Astrocyte (in vitro differentiated cells and primary cell): ENCODE results near the gene ICOSLG. TPM values are rescaled to one million over a fixed set of nuclear protein-coding genes. Genes with fewer than 3 reads are reported as not detected.
A peak's percentile ranks its signal among the peaks of the same experiment; 100 is the strongest.

ENCODE experiments used
- DNase-seq: peaks from one replicate; pipeline ENCODE4 v3.0.0-alpha.2; 2010; ENCODE audit warnings: low read depth
- FAIRE-seq: peaks from 2 replicates; lab custom pipeline; 2011; peaks lifted over from hg19 to GRCh38; lab: Jason Lieb, UNC
- H2AFZ ChIP-seq: 2 replicates; pipeline ENCODE4 v1.6.0; 2012; ENCODE audit warnings: low read depth, low read length, inconsistent platforms
- H3K27ac ChIP-seq: 2 replicates; pipeline ENCODE4 v1.5.1; 2011; ENCODE audit warnings: low read depth, low read length, inconsistent platforms
- H3K27me3 ChIP-seq: 2 replicates; pipeline ENCODE4 v1.6.0; 2011; ENCODE audit warnings: low read length, inconsistent platforms; ENCODE audit not compliant: insufficient read depth
- H3K36me3 ChIP-seq: 2 replicates; pipeline ENCODE4 v1.5.1; 2011; ENCODE audit warnings: low read length, inconsistent platforms; ENCODE audit not compliant: insufficient read depth
- H3K4me1 ChIP-seq: 2 replicates; pipeline ENCODE4 v1.5.1; 2011; ENCODE audit warnings: low read length, inconsistent platforms; ENCODE audit not compliant: insufficient read depth
- H3K4me2 ChIP-seq: 2 replicates; pipeline ENCODE4 v1.6.0; 2012; ENCODE audit warnings: low read length, inconsistent platforms
- H3K4me3 ChIP-seq: 2 replicates; pipeline ENCODE4 v1.5.1; 2011; ENCODE audit warnings: low read depth, mild to moderate bottlenecking, low read length, inconsistent platforms; ENCODE audit not compliant: insufficient read depth
- H3K79me2 ChIP-seq: 2 replicates; pipeline ENCODE4 v1.6.0; 2012; ENCODE audit warnings: mild to moderate bottlenecking, low read length, inconsistent platforms; ENCODE audit not compliant: insufficient read depth
- H3K9ac ChIP-seq: 2 replicates; pipeline ENCODE4 v1.6.0; 2012; ENCODE audit warnings: mild to moderate bottlenecking, low read length, inconsistent platforms
- H3K9me3 ChIP-seq: 2 replicates; pipeline ENCODE4 v1.5.1; 2012; ENCODE audit warnings: low read depth, mild to moderate bottlenecking, low read length, inconsistent platforms; ENCODE audit not compliant: insufficient read depth
- H4K20me1 ChIP-seq: 2 replicates; pipeline ENCODE4 v1.6.0; 2012; ENCODE audit warnings: low read length, inconsistent platforms; ENCODE audit not compliant: insufficient read depth
- H3K27ac Mint-ChIP-seq: one replicate; pipeline ENCODE4 v1.8.0; 2021; ENCODE audit warnings: mild to moderate bottlenecking, mixed read lengths; ENCODE audit not compliant: unreplicated experiment
- H3K27me3 Mint-ChIP-seq: one replicate; pipeline ENCODE4 v1.8.0; 2021; ENCODE audit warnings: low read depth, mixed read lengths; ENCODE audit not compliant: unreplicated experiment
- H3K36me3 Mint-ChIP-seq: one replicate; pipeline ENCODE4 v1.8.0; 2021; ENCODE audit warnings: low read depth, mixed read lengths; ENCODE audit not compliant: unreplicated experiment
- H3K4me1 Mint-ChIP-seq: one replicate; pipeline ENCODE4 v1.8.0; 2021; ENCODE audit warnings: low read depth, mixed read lengths; ENCODE audit not compliant: unreplicated experiment
- H3K4me3 Mint-ChIP-seq: one replicate; pipeline ENCODE4 v1.8.0; 2021; ENCODE audit warnings: mild to moderate bottlenecking, moderate library complexity, mixed read lengths; ENCODE audit not compliant: unreplicated experiment
- H3K9me3 Mint-ChIP-seq: one replicate; pipeline ENCODE4 v1.8.0; 2021; ENCODE audit warnings: mild to moderate bottlenecking, mixed read lengths; ENCODE audit not compliant: unreplicated experiment
- EZH2 ChIP-seq: IDR thresholded peaks from 2 replicates; pipeline ENCODE4 v1.6.1; 2012; ENCODE audit warnings: mild to moderate bottlenecking, low read length, inconsistent platforms; ENCODE audit not compliant: insufficient read depth
- total RNA-seq: library from RNA; stranded (reverse); gene quantifications from 2 replicates; pipeline ENCODE4 v1.2.1, GENCODE V29; 2021
- TF ChIP-seq, protein P1 (sequence below): IDR thresholded peaks from 2 replicates; pipeline ENCODE4 v1.5.1; 2011; ENCODE audit warnings: low read depth, mild to moderate bottlenecking, inconsistent platforms, low read length, moderate library complexity; ENCODE audit not compliant: insufficient read depth

The ICOSLG gene
- total RNA-seq, 1 donor from 2014 or later: 4.7 TPM

DNA sequence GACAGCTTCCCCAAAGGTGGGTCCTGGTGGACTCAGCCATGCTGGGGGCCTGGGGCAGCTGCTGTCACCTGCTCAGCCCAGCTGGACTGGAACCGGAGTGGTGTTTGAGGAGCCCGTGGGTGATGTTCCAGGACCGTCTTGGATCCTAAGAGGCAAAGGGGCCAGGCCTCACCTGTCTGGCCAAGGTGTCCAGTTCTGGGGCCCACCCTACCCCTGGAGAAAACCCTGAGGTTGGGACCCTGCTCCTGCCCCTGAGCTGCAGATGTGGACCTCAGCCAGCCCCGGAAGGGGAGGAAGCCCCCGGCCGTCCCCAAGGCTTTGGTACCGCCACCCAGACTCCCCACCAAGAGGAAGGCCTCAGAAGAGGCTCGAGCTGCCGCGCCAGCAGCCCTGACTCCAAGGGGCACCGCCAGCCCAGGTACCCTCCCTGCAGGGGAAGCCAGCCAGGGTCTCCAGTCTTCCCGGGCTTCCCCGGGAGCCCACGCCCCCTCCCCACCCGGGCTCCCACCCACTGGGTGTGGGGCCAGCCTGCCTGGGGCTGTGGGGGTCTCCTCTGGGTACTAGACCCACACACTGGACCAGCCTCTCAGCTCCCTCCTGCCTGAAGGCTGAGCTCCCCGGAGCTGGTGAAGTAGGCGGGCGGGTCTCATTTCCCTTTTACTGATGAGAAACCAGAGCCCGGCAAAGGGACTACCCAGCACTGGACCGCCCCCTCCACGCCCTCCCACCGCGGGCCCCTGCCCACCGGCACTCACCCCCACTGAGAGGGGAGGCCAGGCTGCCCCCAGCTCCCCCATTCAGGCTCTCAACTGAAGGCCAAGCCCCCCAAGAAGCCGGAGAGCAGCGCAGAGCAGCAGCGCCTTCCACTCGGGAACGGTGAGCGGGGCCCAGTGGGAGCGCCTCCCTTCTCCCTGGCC, 46.2 kb upstream of the ICOSLG start:
- Histone ChIP-seq H3K27ac (no peak overlapping the region), H2AFZ (no peak overlapping the region), H3K9me3 (no peaks in the 10 kb centered on the region), H3K79me2 (no peaks in the 10 kb centered on the region), H3K36me3 (no peaks in the 10 kb centered on the region), H3K4me3 (no peak overlapping the region), H3K9ac (no peak overlapping the region), H3K27me3 (peaks cover 2% of the 10 kb centered on the region), H3K4me2 (no peak overlapping the region), H4K20me1 (no peaks in the 10 kb centered on the region), H3K4me1 (no peaks in the 10 kb centered on the region)
- Mint-ChIP-seq H3K27ac (no peak overlapping the region), H3K9me3 (no peaks in the 10 kb centered on the region), H3K4me1 (no peaks in the 10 kb centered on the region), H3K36me3 (no peaks in the 10 kb centered on the region), H3K4me3 (no peak overlapping the region), H3K27me3 (peaks cover 36% of the 10 kb centered on the region)
- TF ChIP-seq EZH2: no peak
- FAIRE-seq (no peak), DNase-seq (no peak)

DNA sequence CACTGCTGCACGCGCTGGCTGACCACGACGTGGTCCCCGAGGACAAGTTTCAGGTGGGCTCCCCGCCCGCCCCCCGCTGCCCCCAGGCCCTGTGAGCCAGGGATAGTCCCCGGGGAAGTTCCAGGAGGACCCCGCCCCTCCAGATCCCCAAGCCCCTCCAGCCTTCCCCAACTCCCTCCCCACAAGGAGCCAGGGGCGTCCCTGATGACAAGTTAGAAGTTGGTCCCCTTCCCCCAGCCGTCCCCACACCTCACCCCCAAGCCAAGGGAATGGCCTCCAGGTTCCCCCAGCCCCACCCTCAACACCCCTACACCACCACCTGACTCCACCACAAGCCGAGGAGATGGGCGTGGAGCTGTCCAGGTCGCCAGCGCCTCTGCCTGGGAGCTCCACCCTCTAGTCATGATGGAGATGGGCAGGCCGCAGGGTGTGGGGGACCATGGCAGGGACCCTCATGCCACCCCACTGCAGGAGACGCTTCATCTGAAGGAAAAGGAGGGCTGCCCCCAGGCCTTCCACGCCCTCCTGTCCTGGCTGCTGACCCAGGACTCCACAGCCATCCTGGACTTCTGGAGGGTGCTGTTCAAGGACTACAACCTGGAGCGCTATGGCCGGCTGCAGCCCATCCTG, 45.5 kb upstream of the ICOSLG start:
- Histone ChIP-seq H3K4me3 (no peak overlapping the region), H4K20me1 (no peaks in the 10 kb centered on the region), H3K79me2 (no peaks in the 10 kb centered on the region), H3K9ac (no peak overlapping the region), H3K4me2 (no peak overlapping the region), H3K27ac (no peak overlapping the region), H2AFZ (no peak overlapping the region), H3K36me3 (no peaks in the 10 kb centered on the region), H3K4me1 (no peaks in the 10 kb centered on the region), H3K27me3 (peaks cover 2% of the 10 kb centered on the region), H3K9me3 (no peaks in the 10 kb centered on the region)
- H3K4me1 Mint-ChIP-seq: no peaks in the 10 kb centered on the region
- H3K36me3 Mint-ChIP-seq: no peaks in the 10 kb centered on the region
- no peak overlapping the region for H3K27ac Mint-ChIP-seq
- H3K27me3 Mint-ChIP-seq: peaks cover 32% of the 10 kb centered on the region
- no peak overlapping the region for H3K4me3 Mint-ChIP-seq
- FAIRE-seq (no peak), DNase-seq (no peak)
- TF ChIP-seq EZH2: no peak
- TF ChIP-seq, protein P1, sequence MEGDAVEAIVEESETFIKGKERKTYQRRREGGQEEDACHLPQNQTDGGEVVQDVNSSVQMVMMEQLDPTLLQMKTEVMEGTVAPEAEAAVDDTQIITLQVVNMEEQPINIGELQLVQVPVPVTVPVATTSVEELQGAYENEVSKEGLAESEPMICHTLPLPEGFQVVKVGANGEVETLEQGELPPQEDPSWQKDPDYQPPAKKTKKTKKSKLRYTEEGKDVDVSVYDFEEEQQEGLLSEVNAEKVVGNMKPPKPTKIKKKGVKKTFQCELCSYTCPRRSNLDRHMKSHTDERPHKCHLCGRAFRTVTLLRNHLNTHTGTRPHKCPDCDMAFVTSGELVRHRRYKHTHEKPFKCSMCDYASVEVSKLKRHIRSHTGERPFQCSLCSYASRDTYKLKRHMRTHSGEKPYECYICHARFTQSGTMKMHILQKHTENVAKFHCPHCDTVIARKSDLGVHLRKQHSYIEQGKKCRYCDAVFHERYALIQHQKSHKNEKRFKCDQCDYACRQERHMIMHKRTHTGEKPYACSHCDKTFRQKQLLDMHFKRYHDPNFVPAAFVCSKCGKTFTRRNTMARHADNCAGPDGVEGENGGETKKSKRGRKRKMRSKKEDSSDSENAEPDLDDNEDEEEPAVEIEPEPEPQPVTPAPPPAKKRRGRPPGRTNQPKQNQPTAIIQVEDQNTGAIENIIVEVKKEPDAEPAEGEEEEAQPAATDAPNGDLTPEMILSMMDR: no peak
- H3K9me3 Mint-ChIP-seq: no peaks in the 10 kb centered on the region

DNA sequence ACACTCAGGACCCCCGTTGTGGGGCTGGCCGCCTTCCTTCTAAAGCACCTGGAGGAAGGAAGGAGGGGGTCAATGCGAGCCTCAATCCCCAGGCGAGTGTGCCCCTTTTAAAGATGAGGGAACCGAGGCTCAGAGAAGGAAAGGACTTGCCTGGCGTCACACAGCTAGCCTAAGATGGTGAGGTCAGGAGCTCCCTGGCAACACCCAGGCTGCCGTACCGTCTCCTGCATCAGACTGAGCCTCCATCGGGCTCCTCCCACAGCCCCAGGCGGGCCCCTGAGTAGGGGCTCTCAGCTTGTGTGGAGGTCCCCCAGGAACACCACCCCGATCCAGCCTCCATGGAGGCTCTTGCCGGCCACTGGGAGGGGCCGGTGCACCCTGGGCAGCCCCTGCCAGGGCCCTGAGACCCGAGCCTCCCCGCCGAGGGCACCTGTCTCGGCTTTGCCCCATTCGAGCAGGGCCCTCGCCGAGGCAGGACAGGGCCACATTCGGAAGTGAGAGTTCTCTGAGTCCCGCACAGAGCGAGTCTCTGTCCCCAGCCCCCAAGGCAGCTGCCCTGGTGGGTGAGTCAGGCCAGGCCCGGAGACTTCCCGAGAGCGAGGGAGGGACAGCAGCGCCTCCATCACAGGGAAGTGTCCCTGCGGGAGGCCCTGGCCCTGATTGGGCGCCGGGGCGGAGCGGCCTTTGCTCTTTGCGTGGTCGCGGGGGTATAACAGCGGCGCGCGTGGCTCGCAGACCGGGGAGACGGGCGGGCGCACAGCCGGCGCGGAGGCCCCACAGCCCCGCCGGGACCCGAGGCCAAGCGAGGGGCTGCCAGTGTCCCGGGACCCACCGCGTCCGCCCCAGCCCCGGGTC, 44.6 kb upstream of the ICOSLG start, which contains the start of gene AIRE:
Gene AIRE, plus strand, starts transcription at position 739 of the 855 bp plus-strand sequence. CDS start 131 bp downstream, outside the sequence.
- peak within 1 kb of the TSS; percentile 60 for H3K4me2 ChIP-seq
- no peaks in the 10 kb centered on the region for H3K36me3 ChIP-seq
- H3K4me1 ChIP-seq: no peaks in the 10 kb centered on the region
- no peaks in the 10 kb centered on the region for H3K9me3 Mint-ChIP-seq
- H3K27me3 Mint-ChIP-seq: peaks cover 27% of the 10 kb centered on the region
- FAIRE-seq (no peak), DNase-seq (no peak)
- H3K4me3 ChIP-seq: no peak within 1 kb of the TSS
- no peak within 1 kb of the TSS for H3K4me3 Mint-ChIP-seq
- no peaks in the 10 kb centered on the region for H3K4me1 Mint-ChIP-seq
- peaks cover 2% of the 10 kb centered on the region for H3K27me3 ChIP-seq
- H2AFZ ChIP-seq: no peak within 1 kb of the TSS
- H3K9ac ChIP-seq: no peak within 1 kb of the TSS
- no peak within 1 kb of the TSS for H3K27ac Mint-ChIP-seq
- no peaks in the 10 kb centered on the region for H4K20me1 ChIP-seq
- H3K79me2 ChIP-seq: no peaks in the 10 kb centered on the region
- TF ChIP-seq, protein P1: no peak
- peak; percentile 35 for TF ChIP-seq EZH2
- H3K27ac ChIP-seq: no peak within 1 kb of the TSS
- H3K36me3 Mint-ChIP-seq: no peaks in the 10 kb centered on the region
- H3K9me3 ChIP-seq: no peaks in the 10 kb centered on the region
